Nucleus accumbens (tissue), 56 donors: ENCODE data around the gene KRTAP15-1.

ENCODE experiments used
- DNase-seq, 56 donors: peaks; one replicate each; lab custom pipeline; 2025; lab: John Stamatoyannopoulos, UW

KRTAP15-1 gene

DNA sequence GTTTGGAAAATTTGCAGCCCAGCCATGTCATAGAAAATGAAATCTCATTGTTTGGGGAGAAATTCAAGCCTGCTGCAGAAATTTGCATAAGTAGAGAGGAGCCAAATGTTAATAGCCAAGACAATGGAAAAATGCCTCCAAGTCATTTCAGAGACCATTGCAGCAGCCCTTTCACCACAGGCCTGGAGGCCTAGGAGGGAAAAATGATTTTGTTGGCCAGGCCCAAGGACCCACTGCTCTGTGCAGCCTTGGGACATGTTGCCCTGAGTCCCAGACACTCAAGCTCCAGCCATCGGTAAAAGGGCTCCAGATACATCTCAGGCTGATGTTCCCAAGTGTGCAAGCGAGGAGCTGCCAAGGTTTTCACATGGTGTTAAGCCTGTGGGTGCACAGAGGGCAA is 46.1 kb downstream of the KRTAP15-1 start:
- DNase-seq: no peak

DNA sequence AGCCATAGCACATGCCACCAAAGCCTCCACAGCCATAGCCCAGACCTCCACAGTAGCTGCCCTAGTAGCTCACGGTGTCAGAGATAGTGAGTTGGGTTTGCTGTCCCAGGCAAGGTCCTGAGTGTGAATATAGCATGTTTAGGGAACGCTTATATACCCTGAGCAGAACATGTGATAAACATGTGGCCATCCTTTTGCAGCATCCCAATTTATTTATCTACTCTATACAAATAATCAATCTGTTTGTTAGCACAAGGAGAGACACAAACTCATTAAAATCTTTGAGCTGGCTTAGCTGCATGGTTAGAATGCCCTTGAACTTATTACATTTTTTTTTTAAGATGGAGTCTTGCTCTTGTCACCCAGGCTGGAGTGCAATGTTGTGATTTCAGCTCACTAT is 47.3 kb downstream of the KRTAP15-1 start, which contains the start of gene KRTAP19-2:
TSS of gene KRTAP19-2 (minus strand) at position 101 of the 400 bp plus-strand sequence. CDS start at position 13, 88 bp downstream.
- no peak for DNase-seq
